ENCODE measurements around the gene THADA.

The THADA gene

GRCh38 chr2:43321446-43321845, 274.4 kb downstream of the THADA start:
- DNase-seq = peak; percentile 47

GRCh38 chr2:43319541-43319940, 276.3 kb downstream of the THADA start:
- DNase-seq = no peak

- DNase-seq = no peak
Measured at GRCh38 chr2:43318791-43319190, 277.0 kb downstream of the THADA start.

- DNase-seq = no peak
Measured at GRCh38 chr2:43317680-43318079, 278.2 kb downstream of the THADA start.

GRCh38 chr2:43317194-43317593, 278.6 kb downstream of the THADA start:
- no peak for DNase-seq

- no peak for DNase-seq
Measured at GRCh38 chr2:43315482-43315881, 280.4 kb downstream of the THADA start.

- no peak for DNase-seq
Measured at GRCh38 chr2:43314299-43314927, 281.4 kb downstream of the THADA start.

GRCh38 chr2:43313642-43314017, 282.2 kb downstream of the THADA start:
- no peak for DNase-seq

GRCh38 chr2:43312755-43313641, 282.8 kb downstream of the THADA start:
- DNase-seq = peak; percentile 34

- DNase-seq = no peak
Measured at GRCh38 chr2:43311276-43311675, 284.6 kb downstream of the THADA start.

GRCh38 chr2:43309935-43310334, 285.9 kb downstream of the THADA start:
- DNase-seq = no peak

GRCh38 chr2:43307973-43308372, 287.9 kb downstream of the THADA start:
- DNase-seq = no peak

- DNase-seq = no peak
Measured at GRCh38 chr2:43307046-43307445, 288.8 kb downstream of the THADA start.

GRCh38 chr2:43306197-43306596, 289.6 kb downstream of the THADA start:
- DNase-seq = no peak

- no peak for DNase-seq
Measured at GRCh38 chr2:43305517-43305916, 290.3 kb downstream of the THADA start.

GRCh38 chr2:43305012-43305411, 290.8 kb downstream of the THADA start:
- DNase-seq = no peak

- no peak for DNase-seq
Measured at GRCh38 chr2:43303889-43304288, 291.9 kb downstream of the THADA start.

GRCh38 chr2:43302961-43303494, 292.8 kb downstream of the THADA start:
- DNase-seq = no peak

- no peak for DNase-seq
Measured at GRCh38 chr2:43302182-43302960, 293.5 kb downstream of the THADA start.

GRCh38 chr2:43300781-43301583, 294.9 kb downstream of the THADA start:
- no peak for DNase-seq

GRCh38 chr2:43300222-43300621, 295.6 kb downstream of the THADA start:
- no peak for DNase-seq

- no peak for DNase-seq
Measured at GRCh38 chr2:43298500-43298899, 297.3 kb downstream of the THADA start.
